Loucy (cell line): ENCODE data around the gene AATK.

Experiments used
- H2AFZ ChIP-seq: fragments of 200-600 bp; sonication (generic); 2 replicates; pipeline ENCODE4 v1.6.0; 2016; ENCODE audit warnings: antibody characterized with exemption, mild to moderate bottlenecking, low read length, moderate library complexity
- H3F3A ChIP-seq: fragments of 200-600 bp; 2 replicates; pipeline ENCODE4 v1.6.0; 2016; ENCODE audit warnings: antibody characterized with exemption, low read depth, mild to moderate bottlenecking
- H3K27me3 ChIP-seq: fragments of 200-600 bp; sonication (generic); 2 replicates; pipeline ENCODE4 v1.6.1; 2014; ENCODE audit warnings: low read length, mild to moderate bottlenecking; ENCODE audit not compliant: insufficient read depth, poor library complexity, severe bottlenecking
- H3K36me3 ChIP-seq: fragments of 200-600 bp; sonication (generic); 2 replicates; pipeline ENCODE4 v1.6.1; 2016; ENCODE audit warnings: low read length; ENCODE audit not compliant: insufficient read depth
- H3K4me1 ChIP-seq: fragments of 200-600 bp; sonication (generic); 2 replicates; pipeline ENCODE4 v1.5.1; 2014; ENCODE audit warnings: low read length, mild to moderate bottlenecking; ENCODE audit not compliant: insufficient read depth, poor library complexity, severe bottlenecking
- H3K4me2 ChIP-seq: fragments of 200-600 bp; sonication (generic); 2 replicates; pipeline ENCODE4 v1.6.0; 2014; ENCODE audit warnings: antibody characterized with exemption, low read length, low read depth, mild to moderate bottlenecking; ENCODE audit not compliant: poor library complexity, severe bottlenecking
- H3K4me3 ChIP-seq: fragments of 200-600 bp; sonication (generic); 2 replicates; pipeline ENCODE4 v1.5.1; 2014; ENCODE audit warnings: low read length, mild to moderate bottlenecking, mixed read lengths; ENCODE audit not compliant: poor library complexity, severe bottlenecking
- H3K79me2 ChIP-seq: fragments of 200-600 bp; sonication (generic); 2 replicates; pipeline ENCODE4 v1.6.1; 2014; ENCODE audit warnings: low read length; ENCODE audit not compliant: insufficient read depth
- H3K9ac ChIP-seq: fragments of 200-600 bp; sonication (generic); 2 replicates; pipeline ENCODE4 v1.6.0; 2014; ENCODE audit warnings: mild to moderate bottlenecking, low read depth, low read length, moderate library complexity; ENCODE audit not compliant: poor library complexity, severe bottlenecking
- H3K9me2 ChIP-seq: fragments of 200-600 bp; sonication (generic); replicated peaks from 2 replicates; pipeline ENCODE4 v1.6.1; 2016; ENCODE audit warnings: low read depth, low read length, mixed read lengths
- H3K9me3 ChIP-seq: fragments of 200-600 bp; sonication (generic); 2 replicates; pipeline ENCODE4 v1.6.1; 2014; ENCODE audit warnings: mild to moderate bottlenecking, antibody characterized with exemption, low read length, low read depth; ENCODE audit not compliant: insufficient read depth
- H4K20me1 ChIP-seq: fragments of 200-600 bp; sonication (generic); 2 replicates; pipeline ENCODE4 v1.6.0; 2014; ENCODE audit warnings: antibody characterized with exemption, low read length, mild to moderate bottlenecking; ENCODE audit not compliant: insufficient read depth, poor library complexity, severe bottlenecking
- CTCF ChIP-seq: fragments of 200-600 bp; sonication (generic); conservative IDR thresholded peaks from 2 replicates; pipeline ENCODE4 v1.5.1; 2014; ENCODE audit warnings: mild to moderate bottlenecking, antibody characterized with exemption, low read length
- EZH2phosphoT487 ChIP-seq: fragments of 200-600 bp; IDR thresholded peaks from 2 replicates; pipeline ENCODE4 v1.6.1; 2018; ENCODE audit warnings: antibody characterized with exemption, mild to moderate bottlenecking, moderate library complexity, borderline replicate concordance

AATK gene

GRCh38 chr17:81102869-81103268 is 63.2 kb downstream of the AATK start:
- no peaks in the 10 kb centered on the region for H3K79me2 ChIP-seq
- H3K27me3 ChIP-seq, result no peaks in the 10 kb centered on the region
- H3K4me3 ChIP-seq, result no peak overlapping the region
- no peak overlapping the region for H3K4me2 ChIP-seq
- no peaks in the 10 kb centered on the region for H3K9me2 ChIP-seq
- H2AFZ ChIP-seq, result no peak overlapping the region
- TF ChIP-seq CTCF, result no peak
- no peak for TF ChIP-seq EZH2phosphoT487
- no peaks in the 10 kb centered on the region for H3K9me3 ChIP-seq
- H4K20me1 ChIP-seq, result no peaks in the 10 kb centered on the region
- H3F3A ChIP-seq, result no peaks in the 10 kb centered on the region
- H3K4me1 ChIP-seq, result no peaks in the 10 kb centered on the region
- H3K9ac ChIP-seq, result no peak overlapping the region
- no peaks in the 10 kb centered on the region for H3K36me3 ChIP-seq

GRCh38 chr17:81102352-81102751 is 63.7 kb downstream of the AATK start:
- no peaks in the 10 kb centered on the region for H3F3A ChIP-seq
- H3K27me3 ChIP-seq, result no peaks in the 10 kb centered on the region
- H2AFZ ChIP-seq, result no peak overlapping the region; the same call in 1 of the 2 replicates
- no peak overlapping the region for H3K4me3 ChIP-seq
- TF ChIP-seq CTCF, result no peak
- no peaks in the 10 kb centered on the region for H4K20me1 ChIP-seq
- no peaks in the 10 kb centered on the region for H3K36me3 ChIP-seq
- H3K9me2 ChIP-seq, result no peaks in the 10 kb centered on the region
- no peak overlapping the region for H3K4me2 ChIP-seq
- no peak overlapping the region for H3K9ac ChIP-seq
- H3K79me2 ChIP-seq, result no peaks in the 10 kb centered on the region
- H3K9me3 ChIP-seq, result no peaks in the 10 kb centered on the region
- H3K4me1 ChIP-seq, result no peaks in the 10 kb centered on the region

- no peak overlapping the region for H3K9ac ChIP-seq
- no peaks in the 10 kb centered on the region for H3K27me3 ChIP-seq
- no peaks in the 10 kb centered on the region for H3K9me2 ChIP-seq
- H2AFZ ChIP-seq, result no peak overlapping the region
- no peak overlapping the region for H3K4me3 ChIP-seq
- TF ChIP-seq EZH2phosphoT487 (no peak), CTCF (peak; percentile 100)
- no peaks in the 10 kb centered on the region for H3K4me1 ChIP-seq
- no peaks in the 10 kb centered on the region for H3F3A ChIP-seq
- H3K79me2 ChIP-seq, result no peaks in the 10 kb centered on the region
- H3K9me3 ChIP-seq, result no peaks in the 10 kb centered on the region
- no peaks in the 10 kb centered on the region for H4K20me1 ChIP-seq
- H3K36me3 ChIP-seq, result no peaks in the 10 kb centered on the region
- no peak overlapping the region for H3K4me2 ChIP-seq
Observed at GRCh38 chr17:81101614-81102306, 64.3 kb downstream of the AATK start.
